Aorta (tissue), 5 donors: Measurements from ENCODE around the gene ABCD1. TPM values are rescaled to one million over a fixed set of nuclear protein-coding genes. Genes with fewer than 3 reads are reported as not detected.
A peak's percentile ranks its signal among the peaks of the same experiment; 100 is the strongest.

Source experiments
- ATAC-seq: fragments of 200-7000 bp; cut with Tn5 transposase; one replicate; pipeline ENCODE4 v1.9.1; 2022; ENCODE audit warnings: moderate library complexity; ENCODE audit not compliant: low FRiP score
- DNase-seq, 2 donors: peaks; one replicate each; pipeline ENCODE4 v3.0.0-alpha.2; 2020
- H3K27ac ChIP-seq, 2 donors: one replicate each; pipeline ENCODE4 v1.5.1; 2013; ENCODE audit warnings: low read length in 2 of 2, mild to moderate bottlenecking in 2 of 2, moderate library complexity in 2 of 2, control low read depth in 1 of 2, inconsistent platforms in 1 of 2, low read depth in 1 of 2
- H3K27me3 ChIP-seq, 2 donors: one replicate each; pipeline ENCODE4 v1.6.1; 2013; ENCODE audit warnings: control low read depth in 1 of 2, low read length in 1 of 2, mild to moderate bottlenecking in 1 of 2, moderate library complexity in 1 of 2; ENCODE audit not compliant: insufficient read depth in 2 of 2, control insufficient read depth in 1 of 2
- H3K36me3 ChIP-seq, 2 donors: one replicate each; pipeline ENCODE4 v1.6.1; 2013; ENCODE audit warnings: control low read depth in 1 of 2, low read length in 1 of 2, mild to moderate bottlenecking in 1 of 2; ENCODE audit not compliant: insufficient read depth in 2 of 2, control insufficient read depth in 1 of 2
- H3K4me1 ChIP-seq, 2 donors: one replicate each; pipeline ENCODE4 v1.6.1; 2013; ENCODE audit warnings: low read length in 2 of 2, control low read depth in 1 of 2, mild to moderate bottlenecking in 1 of 2, moderate library complexity in 1 of 2; ENCODE audit not compliant: insufficient read depth in 2 of 2, control insufficient read depth in 1 of 2
- H3K4me3 ChIP-seq, 2 donors: one replicate each; pipeline ENCODE4 v1.5.1; 2013; ENCODE audit warnings: low read length in 2 of 2, control low read depth in 1 of 2, mild to moderate bottlenecking in 1 of 2
- H3K9me3 ChIP-seq: one replicate; pipeline ENCODE4 v1.6.1; 2013; ENCODE audit warnings: mild to moderate bottlenecking, low read length; ENCODE audit not compliant: control insufficient read depth
- WGBS, 2 donors: extraction: QIAGEN DNeasy Blood & Tissue Kit; methylation state at CpG; one replicate each; pipeline ENCODE4 v1.1.7; 2013; 5-methylcytosine and 5-hydroxymethylcytosine counted together
- intact Hi-C, 2 donors: fragments of 100-400 bp; cut with DNase I; formaldehyde crosslinking; loops; one replicate each; pipeline versions ENCODE4 v1.14.2 to v1.15.0; 2022
- polyA plus RNA-seq, 2 donors: library from polyadenylated mRNA; stranded (reverse); fragments of 200-250 nt; gene quantifications; one replicate each; pipeline ENCODE4 v1.2.3, GENCODE V29; 2013
- total RNA-seq, 2 donors: library from RNA; stranded (reverse); fragmentation: NEBNext Ultra II Directional; extraction: Animal tissue kit (Norgen Biotek cat#: 25700); gene quantifications; one replicate each; pipeline ENCODE4 v1.2.1, GENCODE V29; 2021
- donor health status: healthy with polysubstance abuse.
- donor health status: Bipolar disorder and iron deficiency.
- donor health status: DM: no; HTN: no; CAD: no.
- donor health status: DM: no; HTN: no; CAD: no.
- donor health status: DM: yes; HTN: yes; CAD: no.

The ABCD1 gene
- total and polyA plus RNA-seq, 4 donors = 8.8 to 15.8 (median 10.7) TPM

DNA sequence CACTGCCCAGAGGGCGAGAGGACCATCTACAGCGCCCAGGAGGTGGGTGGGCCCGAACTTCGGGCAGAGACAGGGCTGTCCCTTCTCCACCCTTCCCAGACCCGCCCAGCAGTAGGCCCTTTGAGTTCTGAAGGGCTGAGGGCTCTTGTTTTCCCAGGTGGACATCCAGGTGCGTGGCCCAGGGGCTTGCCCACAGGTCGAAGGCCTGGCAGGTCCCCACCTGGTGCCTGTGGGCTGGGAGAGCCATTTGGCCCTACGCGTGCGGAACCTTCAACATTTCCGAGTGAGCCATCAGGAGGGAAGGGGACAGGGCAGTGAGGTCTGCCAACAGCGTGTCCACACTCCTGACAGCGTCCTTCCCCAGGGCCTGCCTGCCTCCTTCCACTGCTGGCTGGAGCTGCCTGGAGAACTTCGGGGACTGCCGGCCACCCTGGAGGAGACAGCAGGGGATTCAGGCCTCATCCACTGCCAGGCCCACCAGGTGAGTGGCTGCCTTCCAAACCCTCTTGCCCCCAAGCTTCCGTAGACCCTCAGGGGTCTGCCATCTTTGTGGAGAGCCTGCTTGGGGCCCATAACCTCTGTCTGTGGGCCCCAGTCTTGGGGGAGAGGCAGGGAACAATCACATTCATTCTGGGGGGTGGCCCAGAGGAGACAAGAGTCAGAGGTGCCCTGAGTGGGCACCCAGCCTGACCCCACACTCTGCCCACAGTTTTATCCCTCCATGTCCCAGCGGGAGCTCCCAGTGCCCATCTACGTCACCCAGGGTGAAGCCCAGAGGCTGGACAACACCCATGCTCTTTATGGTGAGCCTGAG lies 46.2 kb downstream of the ABCD1 start:
- H3K4me1 ChIP-seq = no peaks in the 10 kb centered on the region
- no peaks in the 10 kb centered on the region for H3K36me3 ChIP-seq
- 85 to 94% methylated on average over 18 of the region's 18 CpGs for WGBS, 2 donors
- H3K9me3 ChIP-seq = no peaks in the 10 kb centered on the region
- DNase-seq (peak in 1 of 2 donors; percentile 41), ATAC-seq (no peak)
- no peak overlapping the region for H3K4me3 ChIP-seq
- no peak overlapping the region for H3K27ac ChIP-seq
- intact Hi-C loops = no loop called here
- H3K27me3 ChIP-seq = no peaks in the 10 kb centered on the region

DNA sequence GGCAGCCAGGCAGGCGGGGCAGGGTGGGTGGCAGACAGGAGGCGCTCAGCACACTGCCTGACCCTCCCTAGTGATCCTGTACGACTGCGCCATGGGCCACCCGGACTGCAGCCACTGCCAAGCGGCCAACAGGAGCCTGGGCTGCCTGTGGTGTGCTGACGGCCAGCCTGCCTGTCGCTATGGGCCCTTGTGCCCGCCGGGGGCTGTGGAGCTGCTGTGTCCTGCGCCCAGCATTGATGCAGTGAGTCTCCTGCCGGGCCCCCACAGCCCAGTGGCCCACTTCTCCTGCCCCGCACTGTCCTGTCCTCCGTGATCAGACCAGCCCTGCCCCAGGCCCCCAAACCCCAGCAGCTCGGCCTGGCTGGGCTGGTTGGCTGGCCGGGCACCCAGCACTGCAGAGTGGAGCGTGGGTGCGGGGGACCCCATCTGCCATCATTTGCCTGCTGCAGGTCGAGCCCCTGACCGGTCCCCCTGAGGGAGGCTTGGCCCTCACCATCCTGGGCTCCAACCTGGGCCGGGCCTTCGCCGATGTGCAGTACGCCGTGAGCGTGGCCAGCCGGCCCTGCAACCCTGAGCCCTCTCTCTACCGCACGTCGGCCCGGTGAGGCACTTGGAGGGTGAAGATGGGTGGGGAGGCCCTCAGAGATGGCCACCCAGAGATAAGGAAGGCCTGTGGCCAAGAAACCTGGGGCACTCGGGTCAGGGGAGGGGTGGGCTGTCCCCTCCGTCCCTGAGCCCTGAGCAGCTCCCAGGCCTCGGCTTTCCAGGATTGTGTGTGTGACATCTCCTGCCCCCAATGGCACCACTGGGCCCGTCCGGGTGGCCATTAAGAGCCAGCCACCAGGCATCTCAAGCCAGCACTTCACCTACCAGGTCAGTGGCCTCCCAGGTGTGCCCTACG lies 47.0 kb downstream of the ABCD1 start:
- H3K27me3 ChIP-seq = no peaks in the 10 kb centered on the region
- DNase-seq (peak in 1 of 2 donors; percentile 33), ATAC-seq (no peak)
- intact Hi-C loops = no loop called here
- no peak overlapping the region for H3K4me3 ChIP-seq
- no peak overlapping the region for H3K27ac ChIP-seq
- no peaks in the 10 kb centered on the region for H3K36me3 ChIP-seq
- H3K4me1 ChIP-seq = no peaks in the 10 kb centered on the region
- 81 to 90% methylated on average over 32 to 37 of the region's 37 CpGs for WGBS, 2 donors
- H3K9me3 ChIP-seq = no peaks in the 10 kb centered on the region

GRCh38 chrX:153772316-153773217 lies 47.9 kb downstream of the ABCD1 start:
- DNase-seq = no peak
- WGBS, 2 donors = 84 to 87% methylated on average over 18 to 21 of the region's 21 CpGs
- no peak for ATAC-seq
- H3K36me3 ChIP-seq = no peaks in the 10 kb centered on the region
- H3K4me1 ChIP-seq = no peaks in the 10 kb centered on the region
- H3K9me3 ChIP-seq = no peaks in the 10 kb centered on the region
- no peak overlapping the region for H3K4me3 ChIP-seq
- intact Hi-C loops = no loop called here
- no peaks in the 10 kb centered on the region for H3K27me3 ChIP-seq
- no peak overlapping the region for H3K27ac ChIP-seq

GRCh38 chrX:153773218-153773611 lies 48.6 kb downstream of the ABCD1 start:
- no peaks in the 10 kb centered on the region for H3K36me3 ChIP-seq
- DNase-seq (peak; percentile 40 to 66), ATAC-seq (no peak)
- H3K4me1 ChIP-seq = no peaks in the 10 kb centered on the region
- intact Hi-C loops = no loop called here
- H3K27me3 ChIP-seq = no peaks in the 10 kb centered on the region
- no peak overlapping the region for H3K4me3 ChIP-seq
- no peak overlapping the region for H3K27ac ChIP-seq
- no peaks in the 10 kb centered on the region for H3K9me3 ChIP-seq
- 95% methylated on average over 23 of the region's 23 CpGs for WGBS, 2 donors

DNA sequence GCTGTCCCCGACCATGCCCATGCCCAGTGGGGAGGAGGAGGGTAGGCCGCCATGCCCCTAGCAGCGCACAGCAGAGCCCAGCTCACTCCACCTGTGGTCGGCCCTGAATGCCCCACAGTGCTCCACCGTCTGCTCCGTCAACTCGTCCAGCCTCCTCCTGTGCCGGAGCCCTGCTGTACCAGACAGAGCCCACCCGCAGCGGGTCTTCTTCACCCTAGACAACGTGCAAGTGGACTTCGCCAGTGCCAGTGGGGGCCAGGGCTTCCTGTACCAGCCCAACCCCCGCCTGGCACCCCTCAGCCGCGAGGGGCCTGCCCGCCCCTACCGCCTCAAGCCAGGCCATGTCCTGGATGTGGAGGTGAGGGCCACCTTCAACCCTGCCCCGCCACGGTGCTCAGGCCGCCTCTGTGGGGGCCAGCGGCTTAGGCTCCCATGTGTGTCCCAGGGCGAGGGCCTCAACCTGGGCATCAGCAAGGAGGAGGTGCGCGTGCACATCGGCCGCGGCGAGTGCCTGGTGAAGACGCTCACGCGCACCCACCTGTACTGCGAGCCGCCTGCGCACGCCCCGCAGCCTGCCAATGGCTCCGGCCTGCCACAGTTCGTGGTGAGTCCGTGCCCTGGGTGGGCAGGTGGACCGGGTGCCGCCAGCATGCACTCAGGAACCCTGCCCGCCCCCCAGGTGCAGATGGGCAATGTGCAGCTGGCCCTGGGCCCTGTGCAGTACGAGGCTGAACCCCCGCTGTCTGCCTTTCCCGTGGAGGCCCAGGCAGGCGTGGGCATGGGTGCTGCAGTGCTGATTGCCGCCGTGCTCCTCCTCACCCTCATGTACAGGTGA lies 49.3 kb downstream of the ABCD1 start:
- H3K36me3 ChIP-seq = no peaks in the 10 kb centered on the region
- ATAC-seq (no peak), DNase-seq (peak; percentile 42 to 75)
- no peak overlapping the region for H3K27ac ChIP-seq
- WGBS, 2 donors = 94 to 96% methylated on average over 43 to 48 of the region's 48 CpGs
- no peaks in the 10 kb centered on the region for H3K27me3 ChIP-seq
- no peaks in the 10 kb centered on the region for H3K9me3 ChIP-seq
- no peak overlapping the region for H3K4me3 ChIP-seq
- H3K4me1 ChIP-seq = no peaks in the 10 kb centered on the region
- intact Hi-C loops = no loop called here

DNA sequence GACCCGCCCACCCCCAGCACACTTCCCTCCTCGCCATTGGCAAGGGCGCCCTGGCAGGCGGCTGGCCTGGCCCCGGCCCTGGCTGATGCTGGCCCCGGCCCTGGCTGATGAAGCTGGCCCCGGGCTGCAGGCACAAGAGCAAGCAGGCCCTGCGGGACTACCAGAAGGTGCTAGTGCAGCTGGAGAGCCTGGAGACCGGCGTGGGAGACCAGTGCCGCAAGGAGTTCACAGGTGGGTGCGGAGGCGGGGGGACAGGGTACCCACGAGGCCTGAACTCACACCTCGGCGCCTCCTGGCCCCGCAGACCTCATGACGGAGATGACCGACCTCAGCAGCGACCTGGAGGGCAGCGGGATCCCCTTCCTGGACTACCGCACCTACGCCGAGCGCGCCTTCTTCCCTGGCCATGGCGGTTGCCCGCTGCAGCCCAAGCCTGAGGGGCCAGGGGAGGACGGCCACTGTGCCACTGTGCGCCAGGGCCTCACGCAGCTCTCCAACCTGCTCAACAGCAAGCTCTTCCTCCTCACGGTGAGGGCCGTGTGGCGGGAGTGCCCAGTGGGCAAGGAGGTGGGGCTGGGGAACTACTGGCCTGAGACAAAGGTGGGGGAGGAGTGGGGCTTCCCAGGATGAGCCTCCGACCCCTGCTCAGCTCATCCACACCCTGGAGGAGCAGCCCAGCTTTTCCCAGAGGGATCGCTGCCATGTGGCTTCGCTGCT lies 50.1 kb downstream of the ABCD1 start:
- ATAC-seq = no peak
- peak in 1 of 2 donors; percentile 18 for DNase-seq
- Histone ChIP-seq H3K27ac (no peak overlapping the region), H3K27me3 (no peaks in the 10 kb centered on the region), H3K4me3 (no peak overlapping the region), H3K9me3 (no peaks in the 10 kb centered on the region), H3K36me3 (no peaks in the 10 kb centered on the region), H3K4me1 (no peaks in the 10 kb centered on the region)
- intact Hi-C loops = no loop called here
- WGBS, 2 donors = 94% methylated on average over 37 of the region's 37 CpGs

GRCh38 chrX:153775293-153776119 lies 50.9 kb downstream of the ABCD1 start:
- 93% methylated on average over 42 of the region's 42 CpGs for WGBS, 2 donors
- H3K4me3 ChIP-seq = no peak overlapping the region

More at GRCh38 chrX:153775293-153776119, 50.9 kb downstream of the ABCD1 start:
- Histone ChIP-seq H3K27ac (no peak overlapping the region), H3K36me3 (no peaks in the 10 kb centered on the region), H3K9me3 (no peaks in the 10 kb centered on the region), H3K27me3 (no peaks in the 10 kb centered on the region), H3K4me1 (no peaks in the 10 kb centered on the region)
- intact Hi-C loops = no loop called here
- DNase-seq (peak in 1 of 2 donors; percentile 45), ATAC-seq (no peak)
